ENCODE results near the gene OR4A47.
"Not testable (repeated sequence)": the region's sequence is repeated elsewhere in the genome, so short reads cannot be mapped to it uniquely, and the experiment has no call there.

DNA sequence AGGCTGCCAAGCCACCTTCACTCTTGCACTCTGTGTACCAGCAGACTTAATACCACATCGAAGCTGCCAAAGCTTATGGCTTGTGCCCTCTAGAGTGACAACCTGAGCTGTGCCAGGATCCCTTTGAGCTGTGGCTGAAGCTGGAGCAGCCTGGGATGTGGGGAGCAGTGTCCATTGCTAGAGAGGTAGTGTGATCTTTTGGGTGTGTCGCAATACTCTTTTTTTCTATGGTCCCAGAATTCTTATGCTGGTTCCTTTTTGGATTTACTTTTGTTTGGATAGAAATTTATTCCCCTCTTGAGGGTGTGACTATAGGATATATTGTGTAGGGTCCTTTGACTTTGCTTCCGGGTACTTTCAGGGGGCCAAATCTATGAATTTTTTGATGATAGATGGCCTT, 32.7 kb upstream of the OR4A47 start:
- TF ChIP-seq, protein P1, sequence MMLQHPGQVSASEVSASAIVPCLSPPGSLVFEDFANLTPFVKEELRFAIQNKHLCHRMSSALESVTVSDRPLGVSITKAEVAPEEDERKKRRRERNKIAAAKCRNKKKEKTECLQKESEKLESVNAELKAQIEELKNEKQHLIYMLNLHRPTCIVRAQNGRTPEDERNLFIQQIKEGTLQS (CRISPR knock-in tag; IDR thresholded peaks at IDR 0.05), result not testable (repeated sequence)
- not testable (repeated sequence) for TF ChIP-seq SP1 (IDR thresholded peaks at IDR 0.05); SP1 (CRISPR knock-in tag; IDR thresholded peaks at IDR 0.05); TBL1XR1 (IDR thresholded peaks at IDR 0.05; ENCODE audit: borderline replicate concordance, low read length, partially characterized antibody); SRF (IDR thresholded peaks at IDR 0.05; ENCODE audit: low read depth, low read length); TCF7L2 (IDR thresholded peaks at IDR 0.05; ENCODE audit: low read depth, low read length); MAFG (CRISPR knock-in tag; IDR thresholded peaks at IDR 0.05); ZNF24 (IDR thresholded peaks at IDR 0.05); ZSCAN9 (CRISPR knock-in tag; IDR thresholded peaks at IDR 0.05; ENCODE audit: borderline replicate concordance); CREB1 (IDR thresholded peaks at IDR 0.05); CREB1 (CRISPR knock-in tag; IDR thresholded peaks at IDR 0.05); KAT2B (IDR thresholded peaks at IDR 0.05; ENCODE audit: borderline replicate concordance, low read depth, low read length)
- TF ChIP-seq, protein P2, sequence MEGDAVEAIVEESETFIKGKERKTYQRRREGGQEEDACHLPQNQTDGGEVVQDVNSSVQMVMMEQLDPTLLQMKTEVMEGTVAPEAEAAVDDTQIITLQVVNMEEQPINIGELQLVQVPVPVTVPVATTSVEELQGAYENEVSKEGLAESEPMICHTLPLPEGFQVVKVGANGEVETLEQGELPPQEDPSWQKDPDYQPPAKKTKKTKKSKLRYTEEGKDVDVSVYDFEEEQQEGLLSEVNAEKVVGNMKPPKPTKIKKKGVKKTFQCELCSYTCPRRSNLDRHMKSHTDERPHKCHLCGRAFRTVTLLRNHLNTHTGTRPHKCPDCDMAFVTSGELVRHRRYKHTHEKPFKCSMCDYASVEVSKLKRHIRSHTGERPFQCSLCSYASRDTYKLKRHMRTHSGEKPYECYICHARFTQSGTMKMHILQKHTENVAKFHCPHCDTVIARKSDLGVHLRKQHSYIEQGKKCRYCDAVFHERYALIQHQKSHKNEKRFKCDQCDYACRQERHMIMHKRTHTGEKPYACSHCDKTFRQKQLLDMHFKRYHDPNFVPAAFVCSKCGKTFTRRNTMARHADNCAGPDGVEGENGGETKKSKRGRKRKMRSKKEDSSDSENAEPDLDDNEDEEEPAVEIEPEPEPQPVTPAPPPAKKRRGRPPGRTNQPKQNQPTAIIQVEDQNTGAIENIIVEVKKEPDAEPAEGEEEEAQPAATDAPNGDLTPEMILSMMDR (CRISPR knock-in tag; IDR thresholded peaks at IDR 0.05), result not testable (repeated sequence)
- TF ChIP-seq, protein P3, sequence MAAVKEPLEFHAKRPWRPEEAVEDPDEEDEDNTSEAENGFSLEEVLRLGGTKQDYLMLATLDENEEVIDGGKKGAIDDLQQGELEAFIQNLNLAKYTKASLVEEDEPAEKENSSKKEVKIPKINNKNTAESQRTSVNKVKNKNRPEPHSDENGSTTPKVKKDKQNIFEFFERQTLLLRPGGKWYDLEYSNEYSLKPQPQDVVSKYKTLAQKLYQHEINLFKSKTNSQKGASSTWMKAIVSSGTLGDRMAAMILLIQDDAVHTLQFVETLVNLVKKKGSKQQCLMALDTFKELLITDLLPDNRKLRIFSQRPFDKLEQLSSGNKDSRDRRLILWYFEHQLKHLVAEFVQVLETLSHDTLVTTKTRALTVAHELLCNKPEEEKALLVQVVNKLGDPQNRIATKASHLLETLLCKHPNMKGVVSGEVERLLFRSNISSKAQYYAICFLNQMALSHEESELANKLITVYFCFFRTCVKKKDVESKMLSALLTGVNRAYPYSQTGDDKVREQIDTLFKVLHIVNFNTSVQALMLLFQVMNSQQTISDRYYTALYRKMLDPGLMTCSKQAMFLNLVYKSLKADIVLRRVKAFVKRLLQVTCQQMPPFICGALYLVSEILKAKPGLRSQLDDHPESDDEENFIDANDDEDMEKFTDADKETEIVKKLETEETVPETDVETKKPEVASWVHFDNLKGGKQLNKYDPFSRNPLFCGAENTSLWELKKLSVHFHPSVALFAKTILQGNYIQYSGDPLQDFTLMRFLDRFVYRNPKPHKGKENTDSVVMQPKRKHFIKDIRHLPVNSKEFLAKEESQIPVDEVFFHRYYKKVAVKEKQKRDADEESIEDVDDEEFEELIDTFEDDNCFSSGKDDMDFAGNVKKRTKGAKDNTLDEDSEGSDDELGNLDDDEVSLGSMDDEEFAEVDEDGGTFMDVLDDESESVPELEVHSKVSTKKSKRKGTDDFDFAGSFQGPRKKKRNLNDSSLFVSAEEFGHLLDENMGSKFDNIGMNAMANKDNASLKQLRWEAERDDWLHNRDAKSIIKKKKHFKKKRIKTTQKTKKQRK (IDR thresholded peaks at IDR 0.05; ENCODE audit: low read length), result not testable (repeated sequence)
